Aorta (tissue), 5 donors: ENCODE measurements around the gene PUS7L. TPM values are rescaled to one million over a fixed set of nuclear protein-coding genes. Genes with fewer than 3 reads are reported as not detected.
"Not testable (repeated sequence)": the region's sequence is repeated elsewhere in the genome, so short reads cannot be mapped to it uniquely, and the experiment has no call there.

Experiments used
- ATAC-seq: fragments of 200-7000 bp; cut with Tn5 transposase; one replicate; pipeline ENCODE4 v1.9.1; 2022; ENCODE audit warnings: moderate library complexity; ENCODE audit not compliant: low FRiP score
- DNase-seq, 2 donors: peaks; one replicate each; pipeline ENCODE4 v3.0.0-alpha.2; 2020
- H3K27ac ChIP-seq, 2 donors: one replicate each; pipeline ENCODE4 v1.5.1; 2013; ENCODE audit warnings: low read length in 2 of 2, mild to moderate bottlenecking in 2 of 2, moderate library complexity in 2 of 2, control low read depth in 1 of 2, inconsistent platforms in 1 of 2, low read depth in 1 of 2
- H3K27me3 ChIP-seq, 2 donors: one replicate each; pipeline ENCODE4 v1.6.1; 2013; ENCODE audit warnings: control low read depth in 1 of 2, low read length in 1 of 2, mild to moderate bottlenecking in 1 of 2, moderate library complexity in 1 of 2; ENCODE audit not compliant: insufficient read depth in 2 of 2, control insufficient read depth in 1 of 2
- H3K36me3 ChIP-seq, 2 donors: one replicate each; pipeline ENCODE4 v1.6.1; 2013; ENCODE audit warnings: control low read depth in 1 of 2, low read length in 1 of 2, mild to moderate bottlenecking in 1 of 2; ENCODE audit not compliant: insufficient read depth in 2 of 2, control insufficient read depth in 1 of 2
- H3K4me1 ChIP-seq, 2 donors: one replicate each; pipeline ENCODE4 v1.6.1; 2013; ENCODE audit warnings: low read length in 2 of 2, control low read depth in 1 of 2, mild to moderate bottlenecking in 1 of 2, moderate library complexity in 1 of 2; ENCODE audit not compliant: insufficient read depth in 2 of 2, control insufficient read depth in 1 of 2
- H3K4me3 ChIP-seq, 2 donors: one replicate each; pipeline ENCODE4 v1.5.1; 2013; ENCODE audit warnings: low read length in 2 of 2, control low read depth in 1 of 2, mild to moderate bottlenecking in 1 of 2
- H3K9me3 ChIP-seq: one replicate; pipeline ENCODE4 v1.6.1; 2013; ENCODE audit warnings: mild to moderate bottlenecking, low read length; ENCODE audit not compliant: control insufficient read depth
- WGBS, 2 donors: extraction: QIAGEN DNeasy Blood & Tissue Kit; methylation state at CpG; one replicate each; pipeline ENCODE4 v1.1.7; 2013; 5-methylcytosine and 5-hydroxymethylcytosine counted together
- intact Hi-C, 2 donors: fragments of 100-400 bp; cut with DNase I; formaldehyde crosslinking; loops; one replicate each; pipeline versions ENCODE4 v1.14.2 to v1.15.0; 2022
- polyA plus RNA-seq, 2 donors: library from polyadenylated mRNA; stranded (reverse); fragments of 200-250 nt; gene quantifications; one replicate each; pipeline ENCODE4 v1.2.3, GENCODE V29; 2013
- total RNA-seq, 2 donors: library from RNA; stranded (reverse); fragmentation: NEBNext Ultra II Directional; extraction: Animal tissue kit (Norgen Biotek cat#: 25700); gene quantifications; one replicate each; pipeline ENCODE4 v1.2.1, GENCODE V29; 2021
- donor health status: healthy with polysubstance abuse.
- donor health status: Bipolar disorder and iron deficiency.
- donor health status: DM: no; HTN: no; CAD: no.
- donor health status: DM: no; HTN: no; CAD: no.
- donor health status: DM: yes; HTN: yes; CAD: no.

The PUS7L gene
- total and polyA plus RNA-seq, 4 donors: 1.9 to 13.7 (median 9.1) TPM

DNA sequence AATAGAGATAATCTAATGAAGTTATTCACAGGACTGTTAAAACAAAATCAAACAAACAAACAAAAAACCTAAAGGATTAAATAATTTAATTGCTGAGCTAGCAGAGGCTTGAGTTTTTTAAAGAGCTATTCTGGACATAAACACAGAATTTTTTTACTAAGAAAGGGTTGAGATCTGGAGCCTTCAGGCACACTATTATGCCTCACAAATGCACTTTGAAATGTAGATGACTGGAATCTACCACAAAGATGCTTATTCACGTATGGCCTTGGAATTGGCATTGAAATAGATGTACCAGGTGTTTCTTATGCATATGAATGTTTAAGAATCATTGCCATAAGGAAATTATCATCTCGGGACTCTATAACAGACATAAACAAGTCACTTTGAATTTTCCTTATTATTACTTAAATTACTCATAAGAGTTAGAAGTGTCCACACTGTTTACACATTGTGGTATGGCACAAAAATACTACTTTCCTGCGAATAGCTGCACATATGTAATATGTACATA, 21.6 kb downstream of the PUS7L start:
- H3K9me3 ChIP-seq: no peaks in the 10 kb centered on the region
- WGBS, 2 donors: 83 to 87% methylated on average over 3 of the region's 3 CpGs
- intact Hi-C loops: no loop called here
- DNase-seq: no peak
- ATAC-seq: no peak
- no peak overlapping the region for H3K4me3 ChIP-seq
- peaks cover 3 to 7% of the 10 kb centered on the region in 2 donors for H3K36me3 ChIP-seq
- no peaks in the 10 kb centered on the region for H3K4me1 ChIP-seq
- H3K27ac ChIP-seq: no peak overlapping the region
- H3K27me3 ChIP-seq: no peaks in the 10 kb centered on the region

DNA sequence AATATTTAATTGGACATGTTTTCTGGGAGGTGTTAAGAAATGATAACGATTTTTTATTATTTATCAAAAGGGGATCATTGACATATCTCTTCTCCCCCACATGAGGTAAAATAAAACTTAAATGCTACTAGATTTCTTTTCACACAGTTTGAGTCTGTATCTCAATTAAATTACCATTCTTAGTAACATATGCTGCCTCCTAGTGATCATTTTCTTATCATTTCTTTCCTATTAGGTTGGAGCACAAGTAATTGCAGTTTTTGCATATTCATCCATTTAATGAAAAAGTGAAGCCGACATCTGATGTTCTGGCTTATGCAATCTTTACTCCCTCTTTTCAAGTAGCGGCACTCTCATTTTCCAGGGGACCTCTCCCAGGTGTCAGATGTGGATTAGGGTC, 24.9 kb downstream of the PUS7L start:
- 90 to 91% methylated on average over 3 of the region's 3 CpGs for WGBS, 2 donors
- Histone ChIP-seq H3K27me3 (no peaks in the 10 kb centered on the region), H3K4me1 (no peaks in the 10 kb centered on the region), H3K36me3 (peaks cover 3 to 4% of the 10 kb centered on the region in 2 donors), H3K9me3 (no peaks in the 10 kb centered on the region), H3K27ac (no peak overlapping the region), H3K4me3 (no peak overlapping the region)
- intact Hi-C loops: no loop called here
- no peak for DNase-seq
- no peak for ATAC-seq

DNA sequence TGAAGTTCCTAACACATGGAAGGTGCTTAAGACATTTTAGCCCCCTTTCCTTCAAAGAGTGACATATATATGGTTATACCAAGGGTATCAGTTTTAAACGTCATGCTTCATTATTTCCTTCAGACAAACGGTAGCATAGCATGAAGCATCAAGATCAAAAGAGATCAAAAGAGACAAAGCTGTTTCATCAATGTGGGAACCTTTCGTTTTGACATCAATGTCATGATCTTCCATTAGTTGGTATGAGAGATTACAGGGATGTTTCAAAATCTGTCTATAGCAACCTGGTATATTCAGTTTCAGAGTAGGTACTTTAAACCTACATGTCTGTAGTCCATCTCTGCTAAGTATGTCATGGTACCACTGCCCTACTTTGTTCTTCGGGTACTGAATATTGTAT, 28.3 kb downstream of the PUS7L start:
- Histone ChIP-seq H3K4me1 (no peaks in the 10 kb centered on the region), H3K9me3 (no peaks in the 10 kb centered on the region), H3K36me3 (peaks cover 0 to 4% of the 10 kb centered on the region in 2 donors), H3K27me3 (no peaks in the 10 kb centered on the region), H3K27ac (no peak overlapping the region), H3K4me3 (no peak overlapping the region)
- no peak for DNase-seq
- intact Hi-C loops: no loop called here
- ATAC-seq: no peak
- 81% methylated on average over 4 of the region's 4 CpGs for WGBS, 2 donors

DNA sequence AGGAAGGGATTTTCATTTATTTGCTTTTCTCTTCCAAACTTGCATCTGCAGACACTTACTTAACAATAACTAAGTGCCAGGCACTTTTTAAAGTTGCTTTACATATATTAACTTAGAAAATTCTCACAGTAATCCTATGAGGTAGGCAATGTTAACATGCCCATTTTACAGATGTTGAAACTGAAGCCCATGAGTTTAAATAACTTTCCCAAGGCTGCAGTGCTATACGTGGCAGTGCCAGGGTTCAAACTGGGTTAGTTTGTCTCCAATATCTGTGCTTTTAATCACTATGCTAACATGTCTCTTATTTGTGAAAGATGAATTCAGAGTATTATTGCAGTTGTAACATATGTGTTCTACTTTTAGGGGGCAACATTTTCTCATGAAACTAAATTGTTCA, 29.9 kb downstream of the PUS7L start:
- intact Hi-C loops: no loop called here
- DNase-seq (no peak), ATAC-seq (no peak)
- 65 to 77% methylated on average over 1 of the region's 1 CpG for WGBS, 2 donors
- Histone ChIP-seq H3K27me3 (no peaks in the 10 kb centered on the region), H3K36me3 (no peaks in the 10 kb centered on the region), H3K4me3 (no peak overlapping the region), H3K4me1 (no peaks in the 10 kb centered on the region), H3K9me3 (no peaks in the 10 kb centered on the region), H3K27ac (no peak overlapping the region)

DNA sequence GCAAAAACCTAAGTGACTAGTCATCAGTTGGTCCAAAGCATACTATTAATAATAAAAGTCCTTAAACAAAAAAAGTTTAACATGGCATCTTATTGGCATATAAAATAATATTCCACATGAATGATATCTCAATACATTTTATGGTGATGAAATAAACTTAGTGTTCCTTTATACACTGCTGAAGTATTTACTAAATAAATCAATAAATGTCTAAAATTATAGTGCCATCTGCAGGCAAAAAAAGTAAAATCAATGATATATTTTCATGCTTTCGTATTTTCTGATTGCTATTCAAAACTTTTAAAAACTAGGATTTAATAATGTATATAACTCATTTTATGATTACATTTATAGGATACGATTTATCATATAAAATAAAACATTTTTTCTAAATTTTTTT, 30.5 kb downstream of the PUS7L start:
- 54 to 58% methylated on average over 2 of the region's 2 CpGs for WGBS, 2 donors
- Histone ChIP-seq H3K9me3 (no peaks in the 10 kb centered on the region), H3K36me3 (no peaks in the 10 kb centered on the region), H3K4me1 (no peaks in the 10 kb centered on the region), H3K4me3 (no peak overlapping the region), H3K27me3 (no peaks in the 10 kb centered on the region), H3K27ac (no peak overlapping the region)
- ATAC-seq (no peak), DNase-seq (no peak)
- intact Hi-C loops: no loop called here

DNA sequence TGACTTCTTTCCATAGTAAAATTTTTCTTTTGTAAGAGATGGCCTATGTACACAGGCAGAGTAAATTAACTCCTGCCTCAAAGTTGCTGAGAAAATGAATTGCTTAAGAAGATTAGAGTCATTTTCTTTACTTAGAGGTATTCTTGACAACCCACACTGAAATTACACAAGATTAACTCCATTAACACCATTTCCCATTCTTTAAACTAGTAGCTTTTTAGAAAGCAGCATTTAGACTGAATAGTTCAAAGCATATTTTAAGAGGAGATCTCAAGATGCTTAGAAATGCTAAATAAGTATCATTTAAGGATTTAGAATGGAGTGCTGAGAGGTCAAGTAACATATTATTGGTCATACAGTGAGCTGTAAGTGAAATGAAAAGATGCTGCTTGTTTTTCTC, 35.5 kb downstream of the PUS7L start:
- DNase-seq (no peak), ATAC-seq (no peak)
- Histone ChIP-seq H3K4me3 (no peak overlapping the region), H3K4me1 (no peaks in the 10 kb centered on the region), H3K27ac (no peak overlapping the region), H3K27me3 (no peaks in the 10 kb centered on the region), H3K36me3 (no peaks in the 10 kb centered on the region), H3K9me3 (no peaks in the 10 kb centered on the region)
- intact Hi-C loops: no loop called here

DNA sequence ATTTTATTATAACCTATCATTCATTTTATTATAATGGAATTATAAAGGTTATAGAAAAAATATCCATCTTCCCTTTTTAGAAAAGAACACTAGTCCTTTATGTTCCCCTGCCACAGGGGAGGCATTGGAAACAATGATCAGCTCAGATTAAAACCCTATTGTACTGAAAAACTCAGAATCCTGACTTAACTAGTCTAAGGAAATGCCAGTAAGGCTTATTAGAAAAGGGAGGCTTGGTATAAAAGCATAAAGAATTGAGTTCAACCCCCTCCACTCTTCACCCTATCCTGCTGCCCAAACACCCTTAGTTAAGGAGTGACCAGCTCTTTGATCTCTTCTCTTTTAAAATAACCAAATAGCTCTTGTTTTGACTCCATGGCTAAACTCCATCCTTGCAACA, 36.0 kb downstream of the PUS7L start:
- DNase-seq (no peak), ATAC-seq (no peak)
- intact Hi-C loops: no loop called here
- no peaks in the 10 kb centered on the region for H3K9me3 ChIP-seq
- no peaks in the 10 kb centered on the region for H3K27me3 ChIP-seq
- H3K27ac ChIP-seq: no peak overlapping the region
- no peak overlapping the region for H3K4me3 ChIP-seq
- H3K36me3 ChIP-seq: no peaks in the 10 kb centered on the region
- no peaks in the 10 kb centered on the region for H3K4me1 ChIP-seq

DNA sequence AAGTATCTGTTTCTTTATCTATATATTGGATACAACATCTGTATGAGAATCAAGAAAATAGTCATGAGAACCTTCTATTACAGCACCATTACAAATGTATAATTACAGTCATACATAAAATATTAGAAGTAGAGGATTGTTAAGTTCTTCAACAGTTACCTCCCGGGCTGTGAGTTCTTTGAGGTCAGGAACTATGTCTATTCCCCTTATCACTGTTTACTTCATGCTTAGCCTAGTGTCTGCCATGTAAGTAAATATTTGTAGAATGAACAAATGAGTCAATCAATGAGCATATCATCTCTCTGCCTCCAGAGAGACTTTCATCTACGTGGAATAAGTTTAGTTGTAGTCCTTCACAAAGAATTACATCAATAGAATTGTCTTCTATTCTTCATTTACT, 47.2 kb downstream of the PUS7L start:
- H3K4me1 ChIP-seq: no peaks in the 10 kb centered on the region
- intact Hi-C loops: no loop called here
- peaks cover 2% of the 10 kb centered on the region for H3K9me3 ChIP-seq
- H3K36me3 ChIP-seq: no peaks in the 10 kb centered on the region
- 71 to 72% methylated on average over 2 of the region's 2 CpGs for WGBS, 2 donors
- DNase-seq: no peak
- no peaks in the 10 kb centered on the region for H3K27me3 ChIP-seq
- no peak overlapping the region for H3K27ac ChIP-seq
- ATAC-seq: no peak
- H3K4me3 ChIP-seq: no peak overlapping the region

DNA sequence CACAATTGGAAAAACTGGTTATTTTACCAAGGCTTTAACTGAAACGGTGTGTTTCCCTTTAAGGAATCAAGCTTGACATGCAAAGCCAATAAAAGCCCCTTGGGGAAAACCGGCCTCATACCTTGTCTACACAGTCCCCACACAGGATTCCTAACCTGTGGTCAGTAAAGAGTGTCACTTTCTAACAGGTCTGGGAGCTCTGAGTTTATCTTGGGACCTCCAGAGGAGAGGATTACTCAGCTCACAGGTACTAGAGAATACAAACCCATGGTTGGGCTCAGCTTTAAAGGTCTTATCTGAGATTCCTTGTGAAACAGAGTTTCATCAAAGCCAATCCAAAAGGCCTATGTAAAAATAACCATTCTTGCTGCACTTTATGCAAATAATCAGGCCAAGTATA, 54.8 kb downstream of the PUS7L start:
- WGBS, 2 donors: 6 to 17% methylated on average over 2 of the region's 2 CpGs
- H3K27me3 ChIP-seq, H3K27ac ChIP-seq, ATAC-seq, H3K4me3 ChIP-seq, DNase-seq, intact Hi-C loops, H3K9me3 ChIP-seq, H3K36me3 ChIP-seq, H3K4me1 ChIP-seq: not testable (repeated sequence)
